Fibroblast of mammary gland (primary cell): Measurements from ENCODE around the gene TRIM51.

Experiments used
- DNase-seq: peaks from one replicate; pipeline ENCODE4 v3.0.0-alpha.2; 2010; ENCODE audit warnings: low read depth
- H3K4me3 ChIP-seq: 2 replicates; pipeline ENCODE4 v1.5.1; 2011; ENCODE audit warnings: low read depth, mild to moderate bottlenecking, low read length, moderate library complexity; ENCODE audit not compliant: control insufficient read depth
- TF ChIP-seq, protein P1 (sequence below): conservative IDR thresholded peaks from 2 replicates; pipeline ENCODE4 v1.5.1; 2011; ENCODE audit warnings: low read depth, low read length, inconsistent platforms; ENCODE audit not compliant: control insufficient read depth, insufficient read depth

Gene TRIM51

DNA sequence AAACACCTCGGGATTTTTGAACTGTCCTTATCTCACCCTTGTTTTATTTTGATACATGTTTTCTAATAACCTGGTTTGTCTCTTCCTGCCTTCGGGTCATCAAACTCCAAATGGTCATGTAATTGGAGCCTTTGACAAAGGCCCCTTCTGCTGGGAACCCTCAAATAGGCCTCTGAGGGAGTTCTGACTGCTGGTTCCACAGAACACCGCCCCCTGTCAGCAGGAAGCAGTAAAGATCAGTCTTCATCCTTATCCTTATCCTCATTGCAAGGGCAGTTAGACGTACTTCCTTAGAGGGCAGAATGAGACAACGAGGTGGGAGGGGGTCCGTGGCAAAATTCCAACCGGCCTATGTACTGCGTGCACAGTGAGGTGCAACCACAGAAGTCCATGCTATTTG is 12.1 kb downstream of the TRIM51 start:
- DNase-seq: no peak
- TF ChIP-seq, protein P1, sequence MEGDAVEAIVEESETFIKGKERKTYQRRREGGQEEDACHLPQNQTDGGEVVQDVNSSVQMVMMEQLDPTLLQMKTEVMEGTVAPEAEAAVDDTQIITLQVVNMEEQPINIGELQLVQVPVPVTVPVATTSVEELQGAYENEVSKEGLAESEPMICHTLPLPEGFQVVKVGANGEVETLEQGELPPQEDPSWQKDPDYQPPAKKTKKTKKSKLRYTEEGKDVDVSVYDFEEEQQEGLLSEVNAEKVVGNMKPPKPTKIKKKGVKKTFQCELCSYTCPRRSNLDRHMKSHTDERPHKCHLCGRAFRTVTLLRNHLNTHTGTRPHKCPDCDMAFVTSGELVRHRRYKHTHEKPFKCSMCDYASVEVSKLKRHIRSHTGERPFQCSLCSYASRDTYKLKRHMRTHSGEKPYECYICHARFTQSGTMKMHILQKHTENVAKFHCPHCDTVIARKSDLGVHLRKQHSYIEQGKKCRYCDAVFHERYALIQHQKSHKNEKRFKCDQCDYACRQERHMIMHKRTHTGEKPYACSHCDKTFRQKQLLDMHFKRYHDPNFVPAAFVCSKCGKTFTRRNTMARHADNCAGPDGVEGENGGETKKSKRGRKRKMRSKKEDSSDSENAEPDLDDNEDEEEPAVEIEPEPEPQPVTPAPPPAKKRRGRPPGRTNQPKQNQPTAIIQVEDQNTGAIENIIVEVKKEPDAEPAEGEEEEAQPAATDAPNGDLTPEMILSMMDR: no peak
- no peak overlapping the region for H3K4me3 ChIP-seq

DNA sequence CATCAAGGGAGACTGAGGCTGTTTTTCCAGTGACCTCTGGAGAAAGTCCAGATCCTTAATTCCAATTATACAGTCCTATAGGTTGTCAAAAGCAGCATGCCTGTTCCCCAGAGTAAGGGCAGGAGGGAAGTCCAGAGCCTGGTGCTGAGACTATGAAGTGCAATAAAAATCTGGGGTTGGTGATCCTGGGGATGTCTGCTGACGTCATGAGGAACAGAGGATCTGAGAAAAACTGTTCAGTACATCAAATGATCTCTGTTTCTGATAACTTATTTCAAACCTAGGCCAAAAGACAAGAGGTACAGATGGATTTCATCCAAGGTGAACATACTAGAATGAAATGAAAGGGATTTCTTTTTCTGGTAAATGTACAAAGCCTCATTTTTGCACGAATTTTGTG is 19.2 kb downstream of the TRIM51 start:
- DNase-seq: no peak
- no peak overlapping the region for H3K4me3 ChIP-seq
- TF ChIP-seq, protein P1: no peak

DNA sequence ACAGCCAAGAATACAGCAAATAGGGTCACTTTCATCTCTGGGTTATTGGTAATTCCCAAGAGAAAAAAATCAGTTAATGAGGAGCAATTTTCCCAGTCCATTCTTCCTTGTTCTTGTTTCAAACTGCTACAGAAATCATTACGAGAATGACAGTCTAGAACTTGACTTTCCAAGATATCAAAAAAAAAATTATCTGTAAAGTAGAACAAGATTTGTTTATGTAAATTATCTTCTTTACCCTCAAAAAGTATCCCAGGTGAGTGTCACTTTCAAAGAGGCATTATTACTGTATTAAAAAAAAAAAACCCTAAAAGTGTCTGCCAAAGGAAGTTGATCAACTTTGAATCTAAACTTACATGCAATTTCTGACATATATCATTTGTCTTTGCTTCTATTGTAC is 31.4 kb downstream of the TRIM51 start, which contains the start of gene OR5W2:
Gene OR5W2 (minus strand): TSS at position 101 of the 400 bp plus-strand sequence. CDS start 0 bp downstream, at position 101.
- TF ChIP-seq, protein P1: no peak
- no peak for DNase-seq
- no peak within 1 kb of the TSS for H3K4me3 ChIP-seq

DNA sequence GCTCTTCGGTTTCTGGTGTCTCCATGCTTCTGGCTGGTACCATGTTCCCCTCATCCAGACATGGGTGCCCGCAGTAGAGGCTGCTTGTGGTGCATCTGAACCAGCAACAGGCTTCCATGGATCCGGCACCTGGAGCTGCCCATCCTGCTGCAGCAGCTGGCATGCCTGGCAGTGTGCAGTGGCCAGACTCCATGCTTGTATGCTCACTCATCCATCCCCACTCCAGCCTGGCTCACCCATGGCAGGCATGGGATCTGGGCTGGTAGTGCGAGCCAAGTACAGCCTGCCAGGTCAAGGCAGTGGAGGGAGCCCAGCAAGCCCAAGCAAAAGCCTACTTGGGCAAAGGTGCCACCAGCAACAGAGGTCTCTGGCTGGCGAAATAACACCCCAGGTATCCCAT is 37.4 kb downstream of the TRIM51 start:
- no peak overlapping the region for H3K4me3 ChIP-seq
- TF ChIP-seq, protein P1: no peak
- no peak for DNase-seq

DNA sequence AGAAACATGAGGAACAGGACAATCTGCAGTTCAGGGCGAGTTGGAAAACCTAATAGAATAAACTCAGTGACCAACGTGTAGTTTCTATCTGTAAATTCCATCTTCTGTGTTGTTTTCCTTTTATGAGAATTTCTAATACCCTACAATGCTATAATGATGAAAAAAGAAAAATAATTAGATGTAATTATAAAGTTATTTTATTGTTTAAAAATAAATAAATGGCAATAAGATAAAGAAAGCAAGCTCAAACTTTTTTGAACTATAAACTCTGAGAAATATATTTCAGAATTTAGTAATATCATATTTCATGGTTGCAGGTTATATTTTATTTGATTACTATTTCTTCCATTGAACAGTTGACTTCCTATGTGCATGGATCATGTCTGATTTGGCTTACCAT is 53.2 kb downstream of the TRIM51 start, which contains the start of gene OR5I1:
Gene OR5I1 (minus strand): TSS at position 101 of the 400 bp plus-strand sequence. CDS start 0 bp downstream, at position 101.
- DNase-seq: no peak
- TF ChIP-seq, protein P1: no peak
- no peak within 1 kb of the TSS for H3K4me3 ChIP-seq
